Measurements from ENCODE around the gene RAP2A. TPM values are rescaled to one million over a fixed set of nuclear protein-coding genes. Genes with fewer than 3 reads are reported as not detected.
A peak's percentile ranks its signal among the peaks of the same experiment; 100 is the strongest.

The RAP2A gene
- total RNA-seq, 4 donors from 2014 or later, result 15.8 to 26.9 (median 18.2) TPM

- H3K27ac ChIP-seq, result no peak overlapping the region
- no peaks in the 10 kb centered on the region for H3K4me1 ChIP-seq
- no peak for DNase-seq
- no peaks in the 10 kb centered on the region for H3K36me3 ChIP-seq
- intact Hi-C loops (cut with DNase I), result loop anchor here (10.0 kb wide), 1 partner anchor 1775 kb away; the partner anchor contains the start of gene UBAC2
- no peaks in the 10 kb centered on the region for H3K9me3 ChIP-seq
- no peaks in the 10 kb centered on the region for H3K27me3 ChIP-seq
- no peak for TF ChIP-seq POLR2A (IDR thresholded peaks at IDR 0.05)
- TF ChIP-seq, protein P1, sequence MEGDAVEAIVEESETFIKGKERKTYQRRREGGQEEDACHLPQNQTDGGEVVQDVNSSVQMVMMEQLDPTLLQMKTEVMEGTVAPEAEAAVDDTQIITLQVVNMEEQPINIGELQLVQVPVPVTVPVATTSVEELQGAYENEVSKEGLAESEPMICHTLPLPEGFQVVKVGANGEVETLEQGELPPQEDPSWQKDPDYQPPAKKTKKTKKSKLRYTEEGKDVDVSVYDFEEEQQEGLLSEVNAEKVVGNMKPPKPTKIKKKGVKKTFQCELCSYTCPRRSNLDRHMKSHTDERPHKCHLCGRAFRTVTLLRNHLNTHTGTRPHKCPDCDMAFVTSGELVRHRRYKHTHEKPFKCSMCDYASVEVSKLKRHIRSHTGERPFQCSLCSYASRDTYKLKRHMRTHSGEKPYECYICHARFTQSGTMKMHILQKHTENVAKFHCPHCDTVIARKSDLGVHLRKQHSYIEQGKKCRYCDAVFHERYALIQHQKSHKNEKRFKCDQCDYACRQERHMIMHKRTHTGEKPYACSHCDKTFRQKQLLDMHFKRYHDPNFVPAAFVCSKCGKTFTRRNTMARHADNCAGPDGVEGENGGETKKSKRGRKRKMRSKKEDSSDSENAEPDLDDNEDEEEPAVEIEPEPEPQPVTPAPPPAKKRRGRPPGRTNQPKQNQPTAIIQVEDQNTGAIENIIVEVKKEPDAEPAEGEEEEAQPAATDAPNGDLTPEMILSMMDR (IDR thresholded peaks at IDR 0.05), result no peak
- WGBS, 2 donors, result 76 to 78% methylated on average over 6 of the region's 6 CpGs
- no peak overlapping the region for H3K4me3 ChIP-seq (replicated peaks in 1 of 3)
Observed at GRCh38 chr13:97429681-97430081, 4.3 kb upstream of the RAP2A start.

- no peak for DNase-seq
- intact Hi-C loops (cut with DNase I), result loop anchor here (10.0 kb wide), 1 partner anchor 1775 kb away; the partner anchor contains the start of gene UBAC2
- Histone ChIP-seq H3K27me3 (no peaks in the 10 kb centered on the region), H3K9me3 (no peaks in the 10 kb centered on the region), H3K36me3 (no peaks in the 10 kb centered on the region), H3K4me3 (replicated peaks in 1 of 3) (no peak overlapping the region), H3K27ac (no peak overlapping the region), H3K4me1 (no peaks in the 10 kb centered on the region)
- WGBS, 2 donors, result 72 to 75% methylated on average over 4 of the region's 4 CpGs
- TF ChIP-seq POLR2A (IDR thresholded peaks at IDR 0.05), result no peak
- TF ChIP-seq, protein P1 (IDR thresholded peaks at IDR 0.05), result no peak
Observed at GRCh38 chr13:97430296-97430695, 3.7 kb upstream of the RAP2A start.

DNA sequence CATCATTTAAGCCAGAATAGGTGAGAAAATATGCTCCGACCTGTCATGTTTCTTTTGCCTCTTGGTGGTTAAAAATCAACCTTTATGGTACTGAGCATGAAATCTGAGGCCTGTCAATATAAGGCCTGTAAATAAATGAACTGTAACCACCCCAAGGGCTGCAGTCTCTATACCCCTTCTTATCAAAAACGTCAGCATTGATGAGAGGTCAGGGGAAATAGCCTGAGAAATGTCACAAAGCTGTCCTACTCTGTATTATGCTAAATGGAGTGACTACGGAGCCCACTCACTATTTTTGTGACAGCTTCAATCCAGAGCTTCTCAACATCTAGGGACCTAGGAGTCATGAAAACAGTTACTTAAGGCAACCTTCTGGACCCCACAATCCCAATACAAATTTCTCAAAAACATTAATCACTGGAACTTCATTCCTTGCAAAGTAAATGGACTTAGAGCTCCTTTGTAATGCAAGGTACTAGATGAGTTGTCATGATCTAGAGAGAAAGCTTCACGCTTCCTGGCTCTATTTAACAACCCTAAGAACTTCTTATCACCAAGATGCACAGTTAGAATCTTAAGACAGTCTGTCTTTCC is 2.7 kb upstream of the RAP2A start:
- Histone ChIP-seq H3K27ac (no peak overlapping the region), H3K27me3 (no peaks in the 10 kb centered on the region), H3K4me3 (replicated peaks in 1 of 3) (no peak overlapping the region), H3K4me1 (no peaks in the 10 kb centered on the region), H3K9me3 (no peaks in the 10 kb centered on the region), H3K36me3 (no peaks in the 10 kb centered on the region)
- intact Hi-C loops (cut with DNase I), result loop anchor here (10.0 kb wide), 1 partner anchor 1774 kb away; the partner anchor contains the start of gene UBAC2
- 87 to 93% methylated on average over 4 of the region's 4 CpGs for WGBS, 2 donors
- no peak for DNase-seq
- TF ChIP-seq, protein P1 (IDR thresholded peaks at IDR 0.05), result no peak
- no peak for TF ChIP-seq POLR2A (IDR thresholded peaks at IDR 0.05)

DNA sequence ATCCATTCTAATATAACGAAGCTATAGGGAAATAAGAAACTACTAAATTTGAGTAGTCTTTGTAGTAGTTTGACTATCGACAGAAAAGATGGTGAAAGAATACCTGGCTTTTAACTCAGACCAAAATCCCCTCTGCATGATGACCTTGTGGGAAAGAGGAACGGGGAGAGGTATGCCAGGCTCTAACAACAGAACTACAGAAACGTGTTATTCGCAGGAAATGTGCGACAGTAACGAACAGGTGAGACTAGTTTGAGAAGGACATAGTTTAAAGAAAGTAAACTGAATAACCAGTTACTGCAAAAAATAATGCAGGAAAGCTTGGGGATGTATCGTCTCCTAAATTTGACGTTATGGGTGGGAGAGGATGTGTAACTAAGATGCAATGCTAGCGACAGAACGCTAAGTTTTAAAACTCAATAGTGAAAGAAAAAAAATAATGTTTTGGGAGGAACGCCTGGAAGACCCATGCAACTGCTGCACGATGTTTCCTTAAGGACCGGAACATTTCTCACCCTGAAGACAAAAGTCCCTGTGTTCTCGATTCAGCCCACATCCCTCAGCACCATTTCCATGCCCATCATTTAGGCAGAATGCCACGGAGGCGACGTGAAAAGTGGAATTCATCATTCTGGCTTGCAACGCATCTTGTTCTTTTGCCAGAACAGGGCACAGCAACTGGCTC is 1.6 kb upstream of the RAP2A start:
- Histone ChIP-seq H3K27ac (peak overlapping the region in 2 of 3 donors; percentile 39 to 100), H3K4me1 (peaks cover 0 to 8% of the 10 kb centered on the region in 2 donors), H3K9me3 (no peaks in the 10 kb centered on the region), H3K36me3 (no peaks in the 10 kb centered on the region), H3K27me3 (no peaks in the 10 kb centered on the region), H3K4me3 (replicated peaks in 1 of 3) (peak overlapping the region in 2 of 3 donors; percentile 21 to 45)
- TF ChIP-seq POLR2A (IDR thresholded peaks at IDR 0.05), result peak in 1 of 2 donors; percentile 5
- TF ChIP-seq, protein P1 (IDR thresholded peaks at IDR 0.05), result no peak
- no peak for DNase-seq
- intact Hi-C loops (cut with DNase I), result loop anchor here (10.0 kb wide), 1 partner anchor 1772 kb away; the partner anchor contains the start of gene UBAC2
- WGBS, 2 donors, result 15 to 21% methylated on average over 19 of the region's 19 CpGs
